GM18858 (cell line): ENCODE measurements around the gene TTC8.
"Not testable (repeated sequence)": the region's sequence is repeated elsewhere in the genome, so short reads cannot be mapped to it uniquely, and the experiment has no call there.

ENCODE experiments used
- ATAC-seq: cut with Tn5 transposase; IDR thresholded peaks from one replicate; pipeline ENCODE4 v1.9.1; 2021; ENCODE audit not compliant: unreplicated experiment

Gene TTC8

DNA sequence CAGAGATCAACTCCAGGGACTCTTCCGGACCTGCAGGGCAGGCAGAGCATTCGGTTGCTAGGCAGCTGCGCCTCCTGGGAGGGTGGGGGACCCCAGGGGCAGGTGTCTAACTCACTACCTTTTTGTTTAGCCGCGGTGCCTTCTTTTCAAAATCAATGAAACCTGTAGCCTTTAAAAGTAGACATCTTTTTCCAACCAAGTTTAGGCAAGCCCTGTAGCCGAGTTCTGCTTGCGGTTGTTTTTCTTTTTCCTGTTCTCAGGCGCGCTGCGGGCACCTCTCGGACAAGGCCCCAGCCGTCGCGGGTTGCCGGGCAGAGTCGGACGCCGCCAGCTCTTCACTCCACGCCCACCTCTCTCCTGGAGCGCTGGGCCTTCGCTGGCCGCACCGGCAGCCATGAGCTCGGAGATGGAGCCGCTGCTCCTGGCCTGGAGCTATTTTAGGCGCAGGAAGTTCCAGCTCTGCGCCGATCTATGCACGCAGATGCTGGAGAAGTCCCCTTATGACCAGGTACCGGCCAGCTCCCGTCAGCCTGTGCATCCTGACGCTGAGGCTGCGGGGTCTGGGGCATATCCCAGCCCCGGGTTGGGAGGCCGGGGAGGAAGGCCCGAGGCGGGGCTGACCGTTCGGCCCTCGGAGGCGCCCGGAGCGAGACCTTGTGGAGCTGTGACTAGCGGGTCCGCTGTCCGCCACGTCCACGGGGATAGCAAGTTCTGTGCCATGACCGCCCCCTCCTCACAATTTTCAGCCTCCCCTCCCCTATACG is at the start of gene TTC8:
TTC8 (plus strand) TSS at position 338 of the 764 bp plus-strand sequence; CDS start at position 395, 57 bp downstream.
- ATAC-seq, result peak; percentile 97

DNA sequence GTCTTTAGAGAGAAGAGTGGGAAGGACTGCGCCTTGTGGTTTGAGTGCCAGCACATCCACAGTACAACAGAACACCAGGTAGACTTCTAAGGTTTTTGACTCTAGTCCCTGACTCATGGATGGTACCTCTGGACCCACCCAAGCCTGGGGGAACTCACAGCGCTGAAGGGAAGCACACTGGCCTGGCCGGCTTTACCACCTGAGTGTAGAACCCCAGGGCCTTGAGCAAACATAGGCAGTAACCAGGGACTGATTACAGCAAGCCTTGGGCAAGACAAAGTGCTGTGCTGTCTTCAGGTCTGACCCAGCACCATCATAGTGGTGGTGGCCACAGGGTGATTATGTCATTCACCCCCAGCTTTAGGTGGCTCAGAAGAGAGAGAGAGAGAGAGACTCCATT is 48.9 kb upstream of the TTC8 start:
- no peak for ATAC-seq

DNA sequence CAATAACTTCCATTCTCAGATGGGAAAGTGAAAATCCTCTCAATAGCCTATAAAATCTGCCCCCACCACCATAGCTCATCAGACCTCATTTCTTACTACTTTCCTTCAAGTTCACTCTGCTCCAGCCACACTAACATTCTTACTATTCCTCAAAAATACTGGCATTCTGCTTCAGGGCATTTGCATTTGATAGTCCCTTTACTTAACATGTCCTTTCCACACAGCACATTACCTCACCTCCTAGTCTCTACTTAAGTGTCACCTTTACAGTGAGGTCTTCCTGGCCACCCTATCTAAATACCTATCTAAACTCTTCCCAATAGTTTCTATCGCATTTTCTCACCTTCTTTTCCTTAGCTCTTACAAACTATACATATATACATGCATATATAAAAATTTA is 38.5 kb upstream of the TTC8 start:
- ATAC-seq, result no peak

DNA sequence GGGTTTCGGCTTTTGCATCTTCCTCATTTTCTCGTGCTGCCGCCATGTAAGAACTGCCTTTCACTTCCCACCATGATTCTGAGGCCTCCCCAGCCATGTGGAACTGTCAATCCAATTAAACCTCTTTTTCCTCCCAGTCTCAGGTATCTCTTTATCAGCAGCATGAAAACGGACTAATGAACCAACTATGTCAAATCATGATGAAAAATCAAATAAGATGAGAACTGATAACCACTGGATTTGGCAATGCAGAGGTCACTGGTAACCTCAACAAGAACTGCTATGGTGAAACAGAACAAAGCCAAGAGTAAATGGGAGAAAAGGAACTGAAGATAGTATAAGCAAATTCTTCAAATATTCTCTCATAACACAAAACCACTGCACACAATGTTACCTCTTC is 37.7 kb upstream of the TTC8 start:
- ATAC-seq, result no peak

DNA sequence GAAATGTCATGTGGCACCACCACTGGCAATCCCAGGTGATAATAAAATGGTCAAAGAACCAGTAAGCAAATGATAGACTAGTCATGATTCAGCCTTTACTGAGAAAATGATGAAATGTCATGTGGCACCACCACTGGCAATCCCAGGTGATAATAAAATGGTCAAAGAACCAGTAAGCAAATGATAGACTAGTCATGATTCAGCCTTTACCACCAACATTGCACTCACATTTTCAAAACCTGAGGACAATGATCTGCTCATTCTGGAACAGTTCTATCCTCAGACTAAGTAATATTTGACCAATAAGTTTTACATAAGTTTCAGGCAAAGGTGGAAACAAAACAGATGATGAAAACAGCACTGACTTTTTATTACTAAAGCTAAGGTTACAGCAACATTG is 34.9 kb upstream of the TTC8 start:
- not testable (repeated sequence) for ATAC-seq

DNA sequence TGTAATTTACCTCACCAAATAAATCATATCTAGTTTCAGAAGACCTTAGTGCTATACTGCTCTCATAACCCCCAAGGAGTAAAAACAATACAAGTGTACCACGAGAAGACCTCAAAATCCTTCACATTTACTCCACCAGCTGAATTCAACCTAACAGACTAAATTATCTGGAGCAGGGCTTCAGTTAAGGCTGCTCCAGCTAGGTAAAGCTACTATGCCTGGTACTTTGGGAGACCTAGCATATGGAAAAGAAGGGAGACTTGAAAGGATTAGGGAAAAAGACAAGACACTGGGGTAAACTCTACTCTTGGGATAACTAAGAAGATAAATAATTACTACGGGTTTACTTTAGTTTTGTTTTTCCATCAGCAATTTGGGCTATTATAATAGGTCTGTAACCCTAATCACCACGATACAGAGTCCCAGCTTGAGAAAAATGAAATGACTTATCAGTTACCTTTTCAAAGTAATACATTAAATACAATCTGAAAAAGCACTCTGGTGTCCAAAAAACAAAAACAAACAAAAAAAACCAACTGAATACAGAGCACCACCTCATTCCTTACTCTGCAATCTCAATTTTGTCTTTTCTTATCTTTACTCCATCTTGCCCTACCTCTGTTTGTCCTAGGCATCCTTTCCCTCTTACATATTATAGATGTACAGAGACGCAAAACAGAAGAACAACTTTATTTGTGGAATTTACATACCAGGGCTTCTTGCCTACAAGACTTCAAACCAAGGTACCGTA is 33.8 kb upstream of the TTC8 start:
- ATAC-seq, result no peak

DNA sequence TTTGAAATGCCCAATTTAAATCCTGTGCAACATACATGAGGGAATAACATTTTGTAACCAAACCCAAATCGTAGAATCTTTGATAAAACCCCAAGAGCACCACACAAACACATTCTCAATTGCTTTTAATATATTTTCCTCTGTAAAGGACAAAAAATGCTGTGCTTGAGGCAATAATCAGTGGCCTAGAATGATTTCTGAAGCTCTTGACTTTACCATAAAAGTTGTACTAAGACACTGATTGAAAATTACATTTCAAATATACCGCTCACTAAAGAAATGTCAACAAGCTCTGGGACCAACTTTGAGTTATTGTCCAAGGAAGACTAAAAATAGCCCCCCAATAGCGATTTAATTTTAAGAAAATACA is 33.2 kb upstream of the TTC8 start:
- ATAC-seq, result no peak

DNA sequence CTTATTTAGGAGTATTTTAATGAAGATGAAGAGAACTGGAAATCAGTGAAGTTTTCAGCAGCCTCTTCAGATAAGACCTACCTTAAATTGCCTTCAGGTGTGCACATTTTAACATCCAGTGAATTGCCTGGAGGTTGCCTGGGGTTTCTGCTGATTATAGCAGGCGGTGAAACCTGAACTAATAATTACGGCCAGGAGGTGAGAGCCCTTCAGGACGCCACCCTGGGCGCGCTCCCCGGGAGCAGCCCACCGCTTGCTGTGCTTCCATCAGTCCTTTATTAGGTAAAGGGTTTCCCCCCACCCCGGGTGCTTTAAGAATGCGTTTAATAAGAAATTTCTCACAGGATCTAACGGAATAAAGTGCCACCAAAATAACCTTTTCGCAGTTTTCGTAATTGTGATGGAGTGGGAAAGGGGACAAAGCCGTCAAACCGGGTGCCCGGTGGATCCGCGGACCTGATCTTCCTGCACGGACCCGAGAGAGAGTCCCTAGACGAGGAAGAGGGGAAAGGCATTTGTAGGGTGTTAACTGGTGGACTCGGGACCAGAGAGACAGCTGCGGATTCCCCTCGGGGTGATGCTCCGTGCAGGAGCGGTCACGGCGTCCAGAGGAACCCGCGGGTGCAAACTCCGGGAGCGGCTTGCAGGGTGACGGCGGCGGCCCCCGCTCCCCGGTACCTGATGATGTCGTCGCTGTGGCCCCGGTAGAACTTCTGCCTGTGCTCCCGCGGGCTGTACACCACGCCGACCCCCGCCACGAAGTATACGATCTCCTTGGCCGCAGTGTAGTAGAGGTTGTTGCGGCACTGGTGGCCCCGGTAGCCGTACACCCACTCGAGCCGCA is 32.6 kb upstream of the TTC8 start:
- ATAC-seq, result no peak

DNA sequence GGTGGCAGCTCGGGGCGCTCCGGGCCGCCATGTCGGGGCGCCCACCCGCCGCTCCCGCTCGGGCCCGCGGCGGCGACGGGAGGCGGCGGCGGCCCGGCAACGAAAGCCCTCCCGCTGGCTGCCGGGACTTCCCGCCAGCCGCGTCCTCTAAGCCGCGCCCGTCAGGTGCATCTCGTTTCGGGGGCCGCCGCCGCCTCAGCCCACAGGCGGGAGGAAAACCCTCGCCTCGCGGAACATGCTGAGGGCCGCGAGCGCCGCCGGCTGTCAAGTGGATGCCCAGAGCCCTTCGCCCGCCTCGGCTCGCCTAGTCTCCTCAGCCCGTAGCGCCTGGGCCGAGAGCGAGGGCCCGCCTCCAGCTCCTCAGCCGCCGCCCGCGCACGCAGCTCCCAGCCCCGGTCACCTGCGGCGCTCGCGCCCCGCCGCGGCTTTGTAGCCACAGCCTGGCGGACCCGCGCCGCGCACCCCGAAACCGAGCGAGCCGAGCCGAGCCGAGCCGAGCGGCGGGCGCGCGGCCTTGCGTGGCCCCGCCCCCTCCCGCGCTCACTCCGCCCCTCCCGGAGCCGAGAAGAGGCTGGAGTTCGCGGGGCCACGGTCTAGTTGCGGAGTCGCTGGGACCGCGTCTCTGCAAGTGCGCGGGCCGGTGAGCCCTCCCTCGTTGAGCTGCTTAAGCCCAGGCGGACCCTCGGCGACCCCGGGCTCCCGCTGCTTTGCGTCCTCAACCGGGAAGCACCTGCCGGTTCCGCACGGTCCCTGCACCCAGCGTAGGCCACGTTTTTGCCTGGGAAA is 31.8 kb upstream of the TTC8 start, which contains the start of gene EML5:
EML5 (minus strand) TSS at position 481 of the 786 bp plus-strand sequence; CDS start at position 31, 450 bp downstream.
- peak; percentile 85 for ATAC-seq

DNA sequence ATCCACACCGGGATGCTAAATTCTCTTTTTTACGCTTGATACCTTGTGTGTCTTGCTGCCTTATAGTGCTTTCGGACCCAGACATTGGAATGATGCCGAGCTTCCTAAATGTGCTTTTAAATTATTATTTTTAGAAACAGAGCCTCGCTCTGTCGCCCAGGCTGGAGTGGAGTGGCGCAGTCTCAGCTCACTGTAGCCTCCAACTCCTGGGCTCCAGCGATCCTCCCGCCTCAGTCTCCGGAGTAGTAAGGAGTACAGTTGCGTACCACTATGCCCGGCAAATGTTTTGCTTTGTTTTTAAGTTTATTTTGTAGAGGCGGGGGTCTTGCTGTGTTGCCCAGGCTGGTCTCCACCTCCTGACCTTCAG is 31.2 kb upstream of the TTC8 start:
- no peak for ATAC-seq

DNA sequence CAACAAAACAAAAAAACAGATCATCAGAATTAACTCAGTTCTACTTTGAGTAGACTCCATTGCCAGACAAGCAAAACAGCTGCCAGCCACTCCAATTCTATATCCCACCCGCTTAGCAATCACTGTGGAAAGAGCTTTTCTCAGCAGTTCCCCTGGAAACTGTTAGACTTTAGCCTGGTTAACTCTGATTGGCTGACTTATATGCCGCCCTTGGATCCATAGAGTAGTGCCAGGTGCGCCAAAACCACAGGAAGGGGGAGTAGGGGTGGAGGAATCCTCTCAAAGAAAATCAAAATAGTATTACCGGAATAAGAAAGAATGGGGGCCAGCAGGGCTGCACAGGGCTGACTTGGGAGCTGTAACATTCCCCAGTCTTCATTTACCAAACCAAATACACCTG is 26.3 kb upstream of the TTC8 start:
- no peak for ATAC-seq

DNA sequence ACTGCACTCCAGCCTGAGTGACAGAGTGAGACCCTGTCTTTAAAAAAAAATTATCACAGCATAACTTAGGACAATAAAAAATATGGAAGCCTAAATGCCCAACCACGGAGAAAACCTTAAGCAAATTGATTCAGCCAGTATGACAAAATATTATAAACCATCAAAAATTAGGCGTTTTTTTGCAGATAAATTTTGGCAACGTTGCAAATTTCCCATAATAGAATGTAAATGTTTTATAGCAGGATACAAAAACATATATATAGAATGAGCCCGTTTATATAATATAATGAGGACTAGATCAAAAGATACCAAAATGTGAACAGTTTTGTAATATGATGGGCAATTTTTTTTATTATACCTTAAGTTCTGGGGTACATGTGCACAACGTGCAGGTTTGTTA is 24.9 kb upstream of the TTC8 start:
- no peak for ATAC-seq

DNA sequence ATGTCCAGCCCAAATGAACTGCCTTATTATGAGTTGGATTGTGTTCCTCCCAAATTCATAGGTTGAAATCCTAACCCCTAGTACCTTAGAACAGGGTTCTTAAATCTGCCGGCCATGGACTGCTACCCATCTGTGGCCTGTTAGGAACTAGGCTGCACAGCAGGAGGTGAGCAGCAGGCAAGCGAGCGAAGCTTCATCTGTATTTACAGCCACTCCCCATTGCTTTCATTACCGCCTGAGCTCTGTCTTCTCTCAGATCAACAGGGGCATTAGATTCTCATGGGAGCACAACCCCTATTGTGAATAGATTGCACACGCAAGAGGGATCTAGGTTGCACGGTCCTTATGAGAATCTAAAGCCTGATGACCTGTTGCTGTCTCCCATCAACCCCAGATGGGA is 21.9 kb upstream of the TTC8 start:
- no peak for ATAC-seq

DNA sequence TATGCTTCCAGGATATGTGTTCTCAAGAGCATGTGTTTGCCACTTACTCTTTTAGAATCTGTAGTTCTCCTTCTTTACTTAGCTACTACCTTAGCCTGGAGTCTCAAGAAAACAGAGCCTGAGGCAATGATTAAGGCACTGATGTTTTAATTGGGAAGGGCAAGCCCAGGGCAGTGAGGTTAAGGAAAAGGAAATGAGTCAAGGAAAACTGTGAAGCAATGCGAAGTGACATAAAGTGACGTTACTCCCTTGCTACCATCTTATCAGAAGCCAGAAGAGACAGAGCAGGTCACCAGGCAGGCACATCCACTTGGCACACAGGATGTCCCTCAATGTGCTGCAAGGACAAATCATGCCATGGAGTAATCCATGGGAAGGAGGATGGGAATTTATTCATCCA is 20.4 kb upstream of the TTC8 start:
- ATAC-seq, result no peak

DNA sequence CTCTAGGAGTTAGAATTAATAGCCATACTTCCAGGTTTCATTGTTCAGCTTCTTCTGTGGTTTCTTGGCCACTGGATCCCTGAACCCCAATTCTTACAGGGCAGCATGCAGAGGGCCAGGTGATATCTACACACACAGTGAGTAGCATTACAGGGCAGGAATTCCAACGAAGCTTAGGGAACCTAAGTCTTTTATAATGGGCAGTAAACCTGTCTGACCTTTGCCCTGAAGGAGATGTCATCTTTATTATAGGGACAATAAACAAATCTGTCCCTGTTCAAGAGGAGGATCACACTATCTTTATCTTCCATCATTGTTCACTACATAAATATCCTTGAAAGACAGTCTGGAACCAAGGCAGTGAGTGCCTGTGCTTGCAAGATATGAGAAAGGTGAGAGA is 20.0 kb upstream of the TTC8 start:
- no peak for ATAC-seq

DNA sequence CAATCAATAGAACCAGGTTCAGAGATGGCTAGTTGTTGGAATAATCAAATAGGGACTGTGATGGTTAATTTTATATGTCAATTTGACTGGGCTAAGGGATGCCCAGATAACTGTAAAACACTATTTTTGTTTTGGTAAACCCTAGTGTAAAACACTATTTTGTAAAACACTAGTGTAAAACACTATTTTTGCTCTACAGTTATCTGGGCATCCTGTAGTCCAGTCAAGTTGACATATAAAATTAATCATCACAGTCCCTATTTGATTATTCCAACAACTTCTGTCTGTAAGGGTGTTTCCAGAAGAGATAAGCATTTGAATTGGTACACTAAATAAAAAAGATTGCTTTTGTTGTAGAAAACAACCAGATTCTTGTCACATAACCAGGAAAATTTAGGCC is 16.1 kb upstream of the TTC8 start:
- no peak for ATAC-seq

DNA sequence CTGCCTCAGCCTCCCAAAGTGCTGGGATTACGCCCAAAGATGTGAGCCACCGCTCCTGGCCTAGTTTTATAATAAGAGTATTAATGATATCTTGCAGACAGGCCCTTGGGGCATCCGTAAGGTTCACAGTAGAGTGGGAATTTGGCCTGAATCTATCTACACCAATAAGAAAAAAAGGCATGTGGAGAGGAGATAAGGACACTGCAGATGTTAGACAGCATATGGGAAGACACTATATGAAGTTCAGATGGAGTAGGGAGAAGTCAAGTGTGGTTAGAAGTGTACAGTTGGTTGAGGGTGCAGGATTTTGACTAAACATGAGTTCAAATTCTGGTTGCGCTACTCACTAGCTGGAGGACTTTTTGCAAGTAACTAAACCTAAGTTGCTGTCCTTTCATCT is 8.5 kb upstream of the TTC8 start:
- ATAC-seq, result no peak

DNA sequence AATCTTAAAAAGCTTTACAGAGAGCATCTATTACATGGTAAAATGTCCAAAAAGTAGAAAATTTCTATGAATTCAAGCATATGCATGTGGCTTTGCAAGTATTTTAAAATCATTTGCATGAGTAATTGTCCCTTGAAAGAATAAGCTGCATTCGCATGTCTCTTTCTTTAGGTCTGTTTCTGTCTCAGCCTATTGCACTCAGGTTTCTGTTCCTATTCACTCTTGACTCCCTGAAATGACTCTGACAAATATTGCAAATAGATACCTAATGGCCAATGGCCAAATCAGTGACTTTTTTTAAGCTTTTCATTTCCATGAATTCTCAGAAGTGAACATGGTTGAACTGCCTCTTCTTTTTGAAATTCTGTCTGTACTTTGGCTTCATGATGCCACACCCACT is 6.4 kb upstream of the TTC8 start:
- ATAC-seq, result peak; percentile 71

DNA sequence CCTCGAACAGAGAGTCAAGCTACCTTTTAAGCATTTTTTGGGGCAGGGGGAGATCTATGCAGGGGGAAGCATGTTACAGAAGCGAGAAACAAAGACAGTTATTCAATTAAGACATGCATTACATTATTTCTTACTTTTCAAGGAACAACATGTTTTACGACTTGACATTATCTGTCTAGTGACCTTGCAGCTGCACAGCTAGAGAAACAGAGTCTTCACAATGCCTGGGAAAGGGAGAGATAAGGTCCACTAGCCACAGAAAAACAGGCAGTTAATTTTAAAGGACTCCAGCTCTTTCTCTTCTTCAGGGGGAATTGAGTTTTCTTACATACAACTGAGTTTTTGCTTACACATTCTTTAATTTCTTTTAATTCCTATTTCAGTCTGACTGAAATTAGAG is 4.8 kb upstream of the TTC8 start:
- ATAC-seq, result not testable (repeated sequence)

DNA sequence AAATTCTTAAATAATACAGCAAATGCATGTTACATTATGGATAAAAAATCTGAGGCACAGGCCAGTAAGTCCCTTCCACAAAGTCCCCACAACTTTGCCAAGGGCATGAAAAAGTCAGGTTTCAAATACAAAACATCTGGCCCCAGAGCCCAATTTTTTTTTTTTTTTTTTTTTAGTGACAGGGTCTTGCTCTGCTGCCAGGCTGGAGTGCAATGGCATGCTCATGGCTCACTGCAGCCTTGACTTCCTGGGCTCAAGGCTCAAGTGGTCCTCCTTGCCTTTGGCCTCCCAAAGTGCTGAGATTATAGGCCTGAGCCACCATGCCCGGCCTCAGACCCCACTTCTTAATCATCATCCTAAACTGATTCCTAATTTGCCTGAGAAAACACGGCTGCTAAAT is 3.1 kb upstream of the TTC8 start:
- ATAC-seq, result no peak

DNA sequence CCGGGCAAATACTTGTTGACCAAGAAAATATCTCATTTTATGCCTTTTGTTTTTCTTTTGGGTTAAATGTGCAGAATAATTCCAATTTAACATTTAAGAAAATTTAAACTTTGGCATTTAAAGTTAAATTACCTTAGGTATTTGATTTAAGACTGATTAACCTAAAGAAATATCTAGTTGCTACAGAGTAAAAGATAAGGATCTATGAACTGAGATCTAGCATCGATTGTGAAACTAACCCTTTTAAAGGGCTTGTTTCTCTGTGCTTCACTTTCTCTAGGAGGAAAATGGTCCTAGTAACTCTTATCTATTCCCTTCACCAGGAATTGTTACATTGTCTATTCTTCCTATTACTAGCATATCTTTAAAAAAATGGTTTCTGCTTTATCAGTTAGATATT is 2.6 kb upstream of the TTC8 start:
- ATAC-seq, result no peak
